ENCODE results near the gene RBM39. TPM values are rescaled to one million over a fixed set of nuclear protein-coding genes. Genes with fewer than 3 reads are reported as not detected.

Gene RBM39
- polyA plus RNA-seq, 1 of the 3 experiments (the other 2 are of a cell fraction): 68.4 TPM

- peaks cover 88 to 100% of the 10 kb centered on the region in 2 experiments for H3K36me3 ChIP-seq (replicated peaks in 1 of 2; ENCODE audit: control insufficient read depth in 1 of 2, insufficient read depth in 2 of 2, low read length in 1 of 2)
- H3F3A ChIP-seq (replicated peaks; ENCODE audit: insufficient read depth): peaks cover 47% of the 10 kb centered on the region
- H3K4me1 ChIP-seq (ENCODE audit: control insufficient read depth in 1 of 2, insufficient read depth in 2 of 2, low read depth in 1 of 2, low read length in 1 of 2): peaks cover 2 to 14% of the 10 kb centered on the region in 2 experiments; a peak in 2 of 4 replicates
- no peak for TF ChIP-seq EP300 (IDR thresholded peaks at IDR 0.05; ENCODE audit: borderline replicate concordance in 1 of 2, low read depth in 1 of 2, low read length in 1 of 2)
- no peak for TF ChIP-seq ELF1 (IDR thresholded peaks at IDR 0.05)
- TF ChIP-seq MAX (IDR thresholded peaks at IDR 0.05; ENCODE audit: low read depth): no peak
- TF ChIP-seq GABPA (IDR thresholded peaks at IDR 0.05; ENCODE audit: low read depth): no peak
- TF ChIP-seq RAD21 (IDR thresholded peaks at IDR 0.05; ENCODE audit: low read length): no peak
- TF ChIP-seq FOXM1 (IDR thresholded peaks at IDR 0.05; ENCODE audit: low read depth): no peak
- no peak for TF ChIP-seq EZH2phosphoT487 (IDR thresholded peaks at IDR 0.05; ENCODE audit: borderline replicate concordance, low read depth)
- TF ChIP-seq CTCF (IDR thresholded peaks at IDR 0.05): no peak
- no peak for TF ChIP-seq FOXJ3 (CRISPR knock-in tag; IDR thresholded peaks at IDR 0.05)
- no peak for TF ChIP-seq MXI1 (IDR thresholded peaks at IDR 0.05; ENCODE audit: low read depth, low read length)
- H3K79me2 ChIP-seq (ENCODE audit: insufficient read depth): peaks cover 100% of the 10 kb centered on the region
- no peak for DNase-seq
- H3K9me2 ChIP-seq: no peaks in the 10 kb centered on the region
- no peak overlapping the region for H2AFZ ChIP-seq (ENCODE audit: low read depth)
- POLR2A ChIA-PET: interaction anchor here (0.8 kb wide), 1 partner anchor 11 kb away, joined by 10 read pairs; the partner anchor contains the start of gene RBM39
- H3K4me3 ChIP-seq (ENCODE audit: low read depth in 2 of 2, low read length in 1 of 2): no peak overlapping the region
- WGBS (ENCODE audit: low lambda C conversion rate): 38% methylated on average over 4 of the region's 4 CpGs
- H3K27me3 ChIP-seq (ENCODE audit: insufficient read depth): no peaks in the 10 kb centered on the region
- no peak overlapping the region; the same call in 1 of the 2 replicates for H3K4me2 ChIP-seq
- H4K20me1 ChIP-seq (ENCODE audit: insufficient read depth): peaks cover 100% of the 10 kb centered on the region
- H3K9me3 ChIP-seq: no peaks in the 10 kb centered on the region
- 0 out of 2 replicates have a peak overlapping the region, but pooled peaks have one; percentile 1 for H3K9ac ChIP-seq
- CTCF ChIA-PET: interaction anchor here (0.9 to 1.9 kb wide), 6 partner anchors 9 to 223 kb away, joined by 3 to 7 read pairs (median 4); partner anchors contain the start of gene SCAND1
- H3K27ac ChIP-seq (ENCODE audit: low read depth in 2 of 2, low read length in 1 of 2): peak overlapping the region in 1 of 2 experiments; percentile 10; a peak in 1 of 4 replicates
Observed at GRCh38 chr20:35730583-35731468, 11.2 kb downstream of the RBM39 start.

GRCh38 chr20:35729836-35730582 lies 12.1 kb downstream of the RBM39 start:
- Histone ChIP-seq H4K20me1 (ENCODE audit: insufficient read depth) (peaks cover 99% of the 10 kb centered on the region), H3K9me3 (no peaks in the 10 kb centered on the region), H3K27ac (ENCODE audit: low read depth in 2 of 2, low read length in 1 of 2) (peak overlapping the region in 1 of 2 experiments; percentile 10; a peak in 1 of 4 replicates), H3K79me2 (ENCODE audit: insufficient read depth) (peaks cover 100% of the 10 kb centered on the region), H3F3A (replicated peaks; ENCODE audit: insufficient read depth) (peaks cover 49% of the 10 kb centered on the region), H3K4me3 (ENCODE audit: low read depth in 2 of 2, low read length in 1 of 2) (no peak overlapping the region), H3K4me1 (ENCODE audit: control insufficient read depth in 1 of 2, insufficient read depth in 2 of 2, low read depth in 1 of 2, low read length in 1 of 2) (peaks cover 2 to 9% of the 10 kb centered on the region in 2 experiments; a peak in 2 of 4 replicates), H2AFZ (ENCODE audit: low read depth) (no peak overlapping the region), H3K9ac (0 out of 2 replicates have a peak overlapping the region, but pooled peaks have one; percentile 1), H3K27me3 (ENCODE audit: insufficient read depth) (no peaks in the 10 kb centered on the region), H3K36me3 (replicated peaks in 1 of 2; ENCODE audit: control insufficient read depth in 1 of 2, insufficient read depth in 2 of 2, low read length in 1 of 2) (peaks cover 86 to 100% of the 10 kb centered on the region in 2 experiments), H3K4me2 (no peak overlapping the region), H3K9me2 (no peaks in the 10 kb centered on the region)
- 82% methylated on average over 2 of the region's 2 CpGs for WGBS (ENCODE audit: low lambda C conversion rate)
- CTCF ChIA-PET: interaction anchor here (0.8 to 1.9 kb wide), 7 partner anchors 9 to 233 kb away, joined by 3 to 7 read pairs (median 4); partner anchors contain the start of gene SCAND1
- POLR2A ChIA-PET: interaction anchor here (0.8 kb wide), 1 partner anchor 12 kb away, joined by 10 read pairs; the partner anchor contains the start of gene RBM39
- no peak for DNase-seq
- no peak for TF ChIP-seq USF2 (IDR thresholded peaks at IDR 0.05; ENCODE audit: borderline replicate concordance, low read depth, low read length)
- no peak for TF ChIP-seq ELF1 (IDR thresholded peaks at IDR 0.05)
- no peak for TF ChIP-seq MXI1 (IDR thresholded peaks at IDR 0.05; ENCODE audit: low read depth, low read length)
- TF ChIP-seq SMC3 (IDR thresholded peaks at IDR 0.05; ENCODE audit: low read depth, low read length): no peak
- TF ChIP-seq RXRA (IDR thresholded peaks at IDR 0.05; ENCODE audit: borderline replicate concordance, low read depth): no peak
- TF ChIP-seq CTCF (IDR thresholded peaks at IDR 0.05): no peak
- no peak for TF ChIP-seq EZH2phosphoT487 (IDR thresholded peaks at IDR 0.05; ENCODE audit: borderline replicate concordance, low read depth)
- no peak for TF ChIP-seq IRF3 (IDR thresholded peaks at IDR 0.05; ENCODE audit: low read depth, low read length)

All from SK-N-SH (cell line).